CD14-positive monocyte (primary cell): ENCODE measurements around the gene IRS1. TPM values are rescaled to one million over a fixed set of nuclear protein-coding genes. Genes with fewer than 3 reads are reported as not detected.

Experiments
- DNase-seq, 3 donors: peaks; one replicate each; pipeline ENCODE4 v3.0.0-alpha.2; 2011 to 2022
- H2AFZ ChIP-seq: 2 replicates; pipeline ENCODE4 v1.6.0; 2012; ENCODE audit warnings: mild to moderate bottlenecking, low read depth, low read length, inconsistent platforms; ENCODE audit not compliant: insufficient read depth, poor library complexity, severe bottlenecking
- H3K27ac ChIP-seq, 2 donors: 1 replicate in 1 of 2; 2 replicates in 1 of 2; pipeline ENCODE4 v1.5.1; 2012 to 2013; ENCODE audit warnings: low read length in 2 of 2, control low read depth in 1 of 2, inconsistent platforms in 1 of 2, low read depth in 1 of 2, mild to moderate bottlenecking in 1 of 2
- H3K27me3 ChIP-seq, 2 donors: one replicate each; pipeline versions ENCODE4 v1.6.0 to v1.6.1; 2011 to 2013; ENCODE audit warnings: low read length in 2 of 2; ENCODE audit not compliant: control insufficient read depth in 2 of 2, insufficient read depth in 2 of 2
- H3K36me3 ChIP-seq, 2 donors: replicated peaks in 1 of 2; 1 replicate in 1 of 2; 2 replicates in 1 of 2; pipeline versions ENCODE4 v1.5.1 to v1.6.1; 2012 to 2013; ENCODE audit warnings: low read length in 2 of 2, control low read depth in 1 of 2, inconsistent platforms in 1 of 2, mild to moderate bottlenecking in 1 of 2; ENCODE audit not compliant: insufficient read depth in 2 of 2, control insufficient read depth in 1 of 2
- H3K4me1 ChIP-seq, 2 donors: 1 replicate in 1 of 2; 2 replicates in 1 of 2; pipeline versions ENCODE4 v1.5.1 to v1.6.1; 2012 to 2013; ENCODE audit warnings: low read length in 2 of 2, control low read depth in 1 of 2, inconsistent platforms in 1 of 2, mild to moderate bottlenecking in 1 of 2, moderate library complexity in 1 of 2; ENCODE audit not compliant: insufficient read depth in 2 of 2, control insufficient read depth in 1 of 2
- H3K4me2 ChIP-seq: replicated peaks from 2 replicates; pipeline ENCODE3; 2012; ENCODE audit warnings: low read length, moderate library complexity, mild to moderate bottlenecking; ENCODE audit not compliant: poor library complexity, severe bottlenecking; ENCODE audit errors: extremely low read depth
- H3K4me3 ChIP-seq, 3 experiments: fragments of 200-600 bp in 1 of 3; sonication (generic) in 1 of 3; replicated peaks in 1 of 3; 1 replicate in 2 of 3; 2 replicates in 1 of 3; pipeline ENCODE4 v1.5.1; 2011 to 2013; ENCODE audit warnings: low read length in 3 of 3, mild to moderate bottlenecking in 3 of 3, control low read depth in 2 of 3, low read depth in 2 of 3, inconsistent platforms in 1 of 3, moderate library complexity in 1 of 3
- H3K79me2 ChIP-seq: 2 replicates; pipeline ENCODE4 v1.6.0; 2012; ENCODE audit warnings: mild to moderate bottlenecking, control low read depth, inconsistent platforms, low read length, moderate library complexity; ENCODE audit not compliant: insufficient read depth
- H3K9ac ChIP-seq: 2 replicates; pipeline ENCODE4 v1.6.0; 2017; ENCODE audit warnings: low read length, mild to moderate bottlenecking; ENCODE audit not compliant: insufficient read depth, poor library complexity, severe bottlenecking
- H3K9me3 ChIP-seq, 2 donors: replicated peaks in 1 of 2; 1 replicate in 1 of 2; 2 replicates in 1 of 2; pipeline versions ENCODE4 v1.5.1 to v1.6.1; 2012 to 2013; ENCODE audit warnings: low read length in 2 of 2, control low read depth in 1 of 2; ENCODE audit not compliant: control insufficient read depth in 1 of 2, insufficient read depth in 1 of 2
- H4K20me1 ChIP-seq: 2 replicates; pipeline ENCODE4 v1.6.0; 2012; ENCODE audit warnings: mild to moderate bottlenecking, low read length, control low read depth, moderate library complexity; ENCODE audit not compliant: insufficient read depth
- H3K27ac Mint-ChIP-seq, 7 donors: one replicate each; pipeline ENCODE4 v1.8.0; 2020; ENCODE audit warnings: mild to moderate bottlenecking in 7 of 7, mixed read lengths in 7 of 7, moderate library complexity in 6 of 7, inconsistent platforms in 2 of 7
- H3K27me3 Mint-ChIP-seq, 3 donors: one replicate each; pipeline ENCODE4 v1.8.0; 2021 to 2022; ENCODE audit warnings: low read depth in 3 of 3, mild to moderate bottlenecking in 3 of 3, mixed read lengths in 3 of 3, moderate library complexity in 3 of 3, inconsistent platforms in 1 of 3
- H3K36me3 Mint-ChIP-seq, 2 donors: one replicate each; pipeline ENCODE4 v1.8.0; 2020; ENCODE audit warnings: mixed read lengths in 2 of 2, inconsistent platforms in 1 of 2, mild to moderate bottlenecking in 1 of 2
- H3K4me1 Mint-ChIP-seq: one replicate; pipeline ENCODE4 v1.8.0; 2020; ENCODE audit warnings: mild to moderate bottlenecking, mixed read lengths
- H3K4me3 Mint-ChIP-seq, 2 donors: one replicate each; pipeline ENCODE4 v1.8.0; 2020; ENCODE audit warnings: mild to moderate bottlenecking in 2 of 2, mixed read lengths in 2 of 2, moderate library complexity in 1 of 2
- H3K9me3 Mint-ChIP-seq, 7 donors: one replicate each; pipeline ENCODE4 v1.8.0; 2020 to 2022; ENCODE audit warnings: mixed read lengths in 7 of 7, mild to moderate bottlenecking in 6 of 7, moderate library complexity in 6 of 7, inconsistent platforms in 2 of 7
- CTCF ChIP-seq: fragments of 200-600 bp; IDR thresholded peaks from one replicate; pipeline ENCODE4 v1.8.0; 2022; ENCODE audit warnings: antibody characterized with exemption, mild to moderate bottlenecking
- WGBS: methylation state at CpG from one replicate; pipeline ENCODE4 v1.1.5; 2013; ENCODE audit warnings: missing lambda C conversion rate; ENCODE audit not compliant: insufficient coverage; 5-methylcytosine and 5-hydroxymethylcytosine counted together
- intact Hi-C, 2 donors: fragments of 100-400 bp; cut with micrococcal nuclease; formaldehyde crosslinking; loops; one replicate each; pipeline versions ENCODE4 v1.15.0 to v1.15.1; 2023
- polyA plus RNA-seq, 3 donors: library from polyadenylated mRNA; depleted of rRNA in 1 of 3; unstranded in 2 of 3; stranded (reverse) in 1 of 3; fragments of 300-500 nt in 2 of 3; fragments of >200 nt in 1 of 3; fragmentation: Illumina TruSeq in 2 of 3; gene quantifications; 1 replicate in 2 of 3; 2 replicates in 1 of 3; pipeline ENCODE4 v1.2.3, GENCODE V29; 2012 to 2021

The IRS1 gene
- polyA plus RNA-seq, 3 donors = 0.10 to 0.19 TPM; not detected in 1

DNA sequence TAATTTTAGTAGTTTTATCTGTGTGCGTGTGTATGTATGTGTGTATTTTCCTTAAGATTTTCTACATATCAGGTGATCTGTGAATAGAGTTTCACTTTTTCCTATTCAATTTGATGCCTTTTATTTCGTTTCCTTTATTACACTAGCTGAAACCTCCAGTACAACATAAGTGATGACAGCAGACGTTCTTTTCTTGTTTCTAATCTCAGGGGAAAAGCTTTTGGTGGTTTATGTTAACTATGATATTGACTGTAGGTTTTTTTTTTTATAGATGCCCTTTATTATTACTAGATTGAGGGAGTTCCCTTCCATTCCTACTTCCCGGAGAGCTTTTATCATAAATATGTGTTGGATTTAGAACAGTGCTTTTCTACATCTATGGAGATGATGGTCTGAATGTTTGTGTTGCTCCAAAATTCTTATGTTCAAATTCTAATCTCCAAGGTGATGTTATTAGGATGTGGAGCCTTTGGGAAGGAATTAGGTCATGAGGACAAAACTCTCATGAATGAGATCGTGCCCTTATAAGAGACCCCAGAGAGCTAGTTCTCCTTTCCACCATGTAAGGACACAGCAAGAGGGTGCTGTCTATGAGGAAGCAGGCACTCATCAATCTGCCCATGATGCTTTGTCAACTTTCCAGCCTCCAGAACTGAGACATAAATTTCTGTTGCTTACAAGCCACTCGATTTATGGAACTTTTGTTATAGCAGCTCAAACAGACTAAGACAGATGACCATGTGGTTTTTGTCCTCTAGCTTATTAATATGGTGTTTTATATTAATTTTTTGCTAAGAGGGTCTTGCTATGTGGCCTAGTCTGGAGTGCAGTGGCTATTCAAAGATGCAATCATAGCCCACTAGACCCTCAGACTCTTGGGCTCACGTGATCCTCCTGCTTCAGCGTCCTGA is 30.4 kb upstream of the IRS1 start:
- H3K27ac ChIP-seq = no peak overlapping the region
- H3K36me3 ChIP-seq = no peaks in the 10 kb centered on the region
- H3K9ac ChIP-seq = no peak overlapping the region
- 83% methylated on average over 1 of the region's 8 CpGs for WGBS
- H3K4me1 ChIP-seq = peaks cover 2 to 5% of the 10 kb centered on the region in 2 donors
- H3K27ac Mint-ChIP-seq = no peak overlapping the region
- H3K27me3 Mint-ChIP-seq = peaks cover 0 to 9% (median 5%) of the 10 kb centered on the region in 3 donors
- no peaks in the 10 kb centered on the region for H3K27me3 ChIP-seq
- no peak for TF ChIP-seq CTCF
- no peaks in the 10 kb centered on the region for H3K79me2 ChIP-seq
- H3K9me3 ChIP-seq = no peaks in the 10 kb centered on the region
- no peaks in the 10 kb centered on the region for H4K20me1 ChIP-seq
- H2AFZ ChIP-seq = no peak overlapping the region
- no peak for DNase-seq
- peaks cover 2% of the 10 kb centered on the region for H3K4me1 Mint-ChIP-seq
- no peak overlapping the region for H3K4me3 Mint-ChIP-seq
- no peak overlapping the region for H3K4me3 ChIP-seq
- intact Hi-C loops = no loop called here
- peaks cover 0 to 5% (median 0%) of the 10 kb centered on the region in 7 donors for H3K9me3 Mint-ChIP-seq
- H3K36me3 Mint-ChIP-seq = no peaks in the 10 kb centered on the region
- H3K4me2 ChIP-seq = no peak overlapping the region

- Histone ChIP-seq H3K4me3 (no peak overlapping the region), H3K27me3 (no peaks in the 10 kb centered on the region), H3K4me1 (no peaks in the 10 kb centered on the region), H3K4me2 (no peak overlapping the region), H3K79me2 (no peaks in the 10 kb centered on the region), H3K27ac (no peak overlapping the region), H3K9ac (no peak overlapping the region), H3K9me3 (no peaks in the 10 kb centered on the region), H3K36me3 (no peaks in the 10 kb centered on the region), H2AFZ (no peak overlapping the region), H4K20me1 (no peaks in the 10 kb centered on the region)
- Mint-ChIP-seq H3K4me3 (no peak overlapping the region), H3K27ac (no peak overlapping the region), H3K27me3 (peaks cover 0 to 9% (median 5%) of the 10 kb centered on the region in 3 donors), H3K36me3 (no peaks in the 10 kb centered on the region), H3K4me1 (peaks cover 2% of the 10 kb centered on the region), H3K9me3 (peaks cover 0 to 7% (median 2%) of the 10 kb centered on the region in 7 donors)
- intact Hi-C loops = no loop called here
- no peak for TF ChIP-seq CTCF
- no peak for DNase-seq
- WGBS = no CpG with 5 or more reads among the region's 2 CpGs
Measured at GRCh38 chr2:226828191-226828590, 28.6 kb upstream of the IRS1 start.
